ENCODE results near the gene SRSF3.

DNA sequence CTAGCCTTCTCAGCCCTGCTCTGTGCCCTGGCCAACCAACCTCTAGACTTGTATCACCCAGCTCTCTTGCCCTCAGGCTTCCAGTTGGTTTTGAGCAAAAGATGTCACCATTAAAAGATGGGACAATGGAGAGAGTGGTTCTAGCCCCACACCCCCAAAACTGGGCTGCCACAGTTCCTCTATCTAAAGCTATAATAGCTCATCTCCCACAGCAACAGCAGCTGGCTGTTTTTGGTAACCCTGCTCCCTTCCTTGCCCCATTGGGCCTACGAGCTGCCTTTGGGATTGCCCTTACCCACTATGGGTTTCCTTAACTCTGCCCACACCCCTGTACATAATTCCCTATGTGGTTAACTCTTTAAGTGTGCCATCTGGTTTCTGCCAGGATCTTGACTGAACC lies 7.6 kb upstream of the SRSF3 start:
- TF ChIP-seq, protein P1, sequence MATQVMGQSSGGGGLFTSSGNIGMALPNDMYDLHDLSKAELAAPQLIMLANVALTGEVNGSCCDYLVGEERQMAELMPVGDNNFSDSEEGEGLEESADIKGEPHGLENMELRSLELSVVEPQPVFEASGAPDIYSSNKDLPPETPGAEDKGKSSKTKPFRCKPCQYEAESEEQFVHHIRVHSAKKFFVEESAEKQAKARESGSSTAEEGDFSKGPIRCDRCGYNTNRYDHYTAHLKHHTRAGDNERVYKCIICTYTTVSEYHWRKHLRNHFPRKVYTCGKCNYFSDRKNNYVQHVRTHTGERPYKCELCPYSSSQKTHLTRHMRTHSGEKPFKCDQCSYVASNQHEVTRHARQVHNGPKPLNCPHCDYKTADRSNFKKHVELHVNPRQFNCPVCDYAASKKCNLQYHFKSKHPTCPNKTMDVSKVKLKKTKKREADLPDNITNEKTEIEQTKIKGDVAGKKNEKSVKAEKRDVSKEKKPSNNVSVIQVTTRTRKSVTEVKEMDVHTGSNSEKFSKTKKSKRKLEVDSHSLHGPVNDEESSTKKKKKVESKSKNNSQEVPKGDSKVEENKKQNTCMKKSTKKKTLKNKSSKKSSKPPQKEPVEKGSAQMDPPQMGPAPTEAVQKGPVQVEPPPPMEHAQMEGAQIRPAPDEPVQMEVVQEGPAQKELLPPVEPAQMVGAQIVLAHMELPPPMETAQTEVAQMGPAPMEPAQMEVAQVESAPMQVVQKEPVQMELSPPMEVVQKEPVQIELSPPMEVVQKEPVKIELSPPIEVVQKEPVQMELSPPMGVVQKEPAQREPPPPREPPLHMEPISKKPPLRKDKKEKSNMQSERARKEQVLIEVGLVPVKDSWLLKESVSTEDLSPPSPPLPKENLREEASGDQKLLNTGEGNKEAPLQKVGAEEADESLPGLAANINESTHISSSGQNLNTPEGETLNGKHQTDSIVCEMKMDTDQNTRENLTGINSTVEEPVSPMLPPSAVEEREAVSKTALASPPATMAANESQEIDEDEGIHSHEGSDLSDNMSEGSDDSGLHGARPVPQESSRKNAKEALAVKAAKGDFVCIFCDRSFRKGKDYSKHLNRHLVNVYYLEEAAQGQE (IDR thresholded peaks at IDR 0.05; ENCODE audit: insufficient read depth in 1 of 2, low read depth in 2 of 2, low read length in 2 of 2) = no peak
- TF ChIP-seq TAF1 (IDR thresholded peaks at IDR 0.05; ENCODE audit: borderline replicate concordance, insufficient read depth, low read length) (no peak), POLR2AphosphoS5 (IDR thresholded peaks at IDR 0.05; ENCODE audit: low read depth, low read length) (no peak), FOXP2 (optimal IDR thresholded peaks at IDR 0.05; ENCODE audit: borderline replicate concordance, extremely low read depth, extremely low read length, insufficient read depth) (no peak), SIN3A (IDR thresholded peaks at IDR 0.05; ENCODE audit: borderline replicate concordance, insufficient read depth, low read length) (no peak)

Measured in PFSK-1 (cell line).